HCT116 (cell line): ENCODE results near the gene TIPRL. TPM values are rescaled to one million over a fixed set of nuclear protein-coding genes. Genes with fewer than 3 reads are reported as not detected.
A peak's percentile ranks its signal among the peaks of the same experiment; 100 is the strongest.

Experiments used
- ATAC-seq: fragments of 200-7000 bp; cut with Tn5 transposase; 2 replicates; pipeline ENCODE4 v1.9.1; 2020; ENCODE audit warnings: mild to moderate bottlenecking, moderate library complexity
- BruUV-seq: library from RNA; stranded (reverse); fragments of 400-500 nt; replicated peaks from 2 replicates; lab custom pipeline; 2021; lab: Mats Ljungman, UMichigan
- CTCF ChIA-PET: fragments of 300-600 bp; sonication (Branson Sonifier 250); formaldehyde crosslinking; loops from one replicate; lab custom pipeline; 2021; ENCODE audit warnings: antibody characterized with exemption; lab: Charles Lee
- POLR2A ChIA-PET: fragments of 300-600, 350-600 bp; sonication (Branson Sonifier 250); formaldehyde crosslinking; loops from one replicate; lab custom pipeline; 2021; ENCODE audit warnings: antibody characterized with exemption; lab: Charles Lee
- RAD21 ChIA-PET, 2 experiments: fragments of 300-600 bp; sonication (Branson Sonifier 250); formaldehyde crosslinking; loops; one replicate each; lab custom pipeline; 2023; ENCODE audit warnings: low total read pairs in 2 of 2; ENCODE audit not compliant: uncharacterized antibody in 2 of 2, unreplicated experiment in 2 of 2, low non-redundant PET in 1 of 2; lab: Charles Lee
- DNase-seq: peaks from one replicate; pipeline ENCODE4 v3.0.0-alpha.2; 2010; ENCODE audit warnings: low read depth, low spot score
- H2AFZ ChIP-seq: fragments of 200-600 bp; shearing (Covaris generic), sonication (generic); 2 replicates; pipeline ENCODE4 v1.6.1; 2017; ENCODE audit warnings: low read depth, mixed run types, mixed read lengths, antibody characterized with exemption, low read length; ENCODE audit not compliant: poor library complexity, severe bottlenecking
- H3K27ac ChIP-seq: 2 replicates; pipeline ENCODE4 v1.5.1; 2012; ENCODE audit warnings: low read depth, low read length
- H3K27me3 ChIP-seq: fragments of 200-600 bp; sonication (generic); 2 replicates; pipeline ENCODE4 v1.6.1; 2016; ENCODE audit warnings: mixed run types, low read length, mixed read lengths; ENCODE audit not compliant: insufficient read depth
- H3K36me3 ChIP-seq, 2 experiments: fragments of 200-500 bp in 1 of 2; fragments of 200-600 bp in 1 of 2; sonication (Bioruptor generic) in 1 of 2; sonication (generic) in 1 of 2; 2 replicates each; pipeline versions ENCODE4 v1.5.1 to v1.6.1; 2014 to 2016; ENCODE audit warnings: low read length in 2 of 2, inconsistent platforms in 1 of 2, mixed read lengths in 1 of 2, mixed run types in 1 of 2; ENCODE audit not compliant: insufficient read depth in 2 of 2, control insufficient read depth in 1 of 2
- H3K4me1 ChIP-seq, 2 experiments: fragments of 200-600 bp in 1 of 2; sonication (generic) in 1 of 2; 2 replicates each; pipeline versions ENCODE4 v1.5.1 to v1.6.1; 2012 to 2017; ENCODE audit warnings: low read length in 2 of 2, inconsistent platforms in 1 of 2, mild to moderate bottlenecking in 1 of 2, mixed read lengths in 1 of 2, mixed run types in 1 of 2, moderate library complexity in 1 of 2; ENCODE audit not compliant: insufficient read depth in 2 of 2, control insufficient read depth in 1 of 2
- H3K4me2 ChIP-seq: fragments of 200-600 bp; sonication (generic); 2 replicates; pipeline ENCODE4 v1.6.1; 2017; ENCODE audit warnings: mixed run types, low read length, mixed read lengths
- H3K4me3 ChIP-seq, 2 experiments: fragments of 200-600 bp in 1 of 2; sonication (generic) in 1 of 2; replicated peaks in 1 of 2; 2 replicates each; pipeline ENCODE4 v1.5.1; 2011 to 2016; ENCODE audit warnings: low read length in 2 of 2, control low read depth in 1 of 2, low read depth in 1 of 2, mild to moderate bottlenecking in 1 of 2, mixed read lengths in 1 of 2, mixed run types in 1 of 2
- H3K79me2 ChIP-seq: fragments of 200-600 bp; sonication (generic); 2 replicates; pipeline ENCODE4 v1.6.1; 2017; ENCODE audit warnings: mild to moderate bottlenecking, mixed run types, low read length, moderate library complexity, mixed read lengths; ENCODE audit not compliant: insufficient read depth
- H3K9ac ChIP-seq: fragments of 200-600 bp; sonication (generic); 2 replicates; pipeline ENCODE4 v1.6.1; 2016; ENCODE audit warnings: low read length, mixed read lengths
- H3K9me2 ChIP-seq: fragments of 200-600 bp; sonication (generic), shearing (Covaris generic); 2 replicates; pipeline ENCODE4 v1.6.1; 2017; ENCODE audit warnings: mixed run types, mild to moderate bottlenecking, moderate library complexity; ENCODE audit not compliant: insufficient read depth
- H3K9me3 ChIP-seq, 2 experiments: fragments of 200-500 bp in 1 of 2; fragments of 200-600 bp in 1 of 2; sonication (Bioruptor generic) in 1 of 2; sonication (generic) in 1 of 2; 2 replicates each; pipeline ENCODE4 v1.6.1; 2014 to 2017; ENCODE audit warnings: low read length in 2 of 2, mixed read lengths in 2 of 2, inconsistent platforms in 1 of 2, low read depth in 1 of 2, mild to moderate bottlenecking in 1 of 2, mixed run types in 1 of 2, moderate library complexity in 1 of 2; ENCODE audit not compliant: control insufficient read depth in 1 of 2, insufficient read depth in 1 of 2
- H4K20me1 ChIP-seq: fragments of 200-600 bp; sonication (generic), shearing (Covaris generic); 2 replicates; pipeline ENCODE4 v1.6.1; 2017; ENCODE audit warnings: mixed run types, mild to moderate bottlenecking, moderate library complexity; ENCODE audit not compliant: insufficient read depth
- EZH2 ChIP-seq: fragments of 200-600 bp; sonication (generic); IDR thresholded peaks from 2 replicates; pipeline ENCODE4 v1.6.1; 2017; ENCODE audit warnings: antibody characterized with exemption, mixed run types
- FOSL1 ChIP-seq: IDR thresholded peaks from 2 replicates; pipeline ENCODE4 v1.6.1; 2012; ENCODE audit warnings: low read depth
- RAD21 ChIP-seq: IDR thresholded peaks from 2 replicates; pipeline ENCODE4 v1.6.1; 2012; ENCODE audit warnings: low read depth, mild to moderate bottlenecking
- ZFX ChIP-seq: fragments of 450-650 bp; IDR thresholded peaks from 2 replicates; pipeline ENCODE4 v1.6.1; 2017
- intact Hi-C: fragments of 100-400 bp; cut with micrococcal nuclease; formaldehyde crosslinking; loops from 2 replicates; pipeline ENCODE4 v1.10.0; 2022
- total RNA-seq: library from RNA; stranded (reverse); gene quantifications from one replicate; pipeline ENCODE4 v1.2.1, GENCODE V29; 2021; ENCODE audit not compliant: unreplicated experiment
- TF ChIP-seq, protein P1 (sequence below), 3 experiments: fragments of 200-600 bp in 1 of 3; sonication (generic) in 1 of 3; IDR thresholded peaks in 2 of 3; conservative IDR thresholded peaks in 1 of 3; 2 replicates each; pipeline ENCODE4 v1.5.1; 2012 to 2017; ENCODE audit warnings: low read depth in 2 of 3, low read length in 2 of 3, antibody characterized with exemption in 1 of 3, borderline replicate concordance in 1 of 3, control low read depth in 1 of 3, mild to moderate bottlenecking in 1 of 3, mixed read lengths in 1 of 3, mixed run types in 1 of 3, moderate library complexity in 1 of 3; ENCODE audit not compliant: insufficient read depth in 1 of 3

TIPRL gene
- total RNA-seq, 1 experiment from 2014 or later, result 36.4 TPM

DNA sequence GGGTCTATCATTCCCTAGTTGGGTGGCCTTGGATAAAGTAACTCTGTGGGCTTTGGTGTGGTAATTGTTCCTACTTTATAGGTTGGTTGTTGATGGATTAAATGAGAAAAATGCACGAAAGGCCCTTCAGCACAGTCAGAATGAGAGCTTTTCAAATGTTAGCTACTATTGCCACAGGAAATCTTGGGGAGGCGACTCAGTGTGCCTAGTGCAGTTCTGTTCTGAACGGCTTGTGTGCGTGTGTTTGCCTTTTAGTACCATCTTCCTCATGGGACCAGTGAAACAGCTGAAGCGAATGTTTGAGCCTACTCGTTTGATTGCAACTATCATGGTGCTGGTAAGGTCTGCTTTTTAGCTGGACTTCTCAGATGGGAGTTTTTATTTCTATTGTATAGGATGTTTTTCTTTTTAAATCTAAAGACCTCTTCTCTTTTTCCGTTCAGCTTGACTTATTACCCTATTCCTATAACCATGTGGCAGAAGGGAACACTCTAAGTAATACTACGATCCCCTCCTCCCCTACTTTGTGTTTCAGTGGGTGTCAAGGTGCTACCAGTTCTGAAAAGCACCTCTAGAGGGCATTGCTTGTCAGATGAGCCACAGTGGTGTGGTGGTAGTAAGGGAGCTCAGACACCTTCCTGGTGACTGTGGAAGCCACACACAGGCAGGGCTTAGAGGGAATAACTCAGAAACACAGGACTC, 56.2 kb downstream of the TIPRL start:
- Histone ChIP-seq H3K36me3 (peaks cover 18 to 38% of the 10 kb centered on the region in 2 experiments; a peak in 3 of 4 replicates), H3K4me1 (0 out of 4 replicates have a peak, but pooled peaks cover 0 to 6% of the 10 kb centered on the region in 2 experiments), H3K9me2 (no peaks in the 10 kb centered on the region), H3K4me2 (no peak overlapping the region), H3K27ac (no peak overlapping the region), H3K9me3 (no peaks in the 10 kb centered on the region), H2AFZ (no peak overlapping the region), H4K20me1 (no peaks in the 10 kb centered on the region), H3K9ac (no peak overlapping the region), H3K79me2 (peaks cover 39% of the 10 kb centered on the region), H3K4me3 (no peak overlapping the region), H3K27me3 (no peaks in the 10 kb centered on the region)
- no TSS peak for BruUV-seq
- DNase-seq (peak; percentile 31), ATAC-seq (peak; percentile 99)
- ChIA-PET CTCF (interaction anchor here (0.6 to 2.2 kb wide), 27 partner anchors 8 to 1114 kb away, joined by 3 to 27 read pairs (median 4); partner anchors contain the start of gene SFT2D2), RAD21 (interaction anchor here (0.6 to 2.1 kb wide), 5 partner anchors 86 to 880 kb away, joined by 3 to 13 read pairs (median 4); no protein-coding TSS in a partner anchor), POLR2A (interaction anchor here (0.7 kb wide), 1 partner anchor 52 kb away, joined by 3 read pairs; no protein-coding TSS in a partner anchor)
- intact Hi-C loops, result loop anchor here (2.0 kb wide), 1 partner anchor 86 kb away; no protein-coding TSS in a partner anchor
- TF ChIP-seq RAD21, result peak; percentile 73
- TF ChIP-seq, protein P1, sequence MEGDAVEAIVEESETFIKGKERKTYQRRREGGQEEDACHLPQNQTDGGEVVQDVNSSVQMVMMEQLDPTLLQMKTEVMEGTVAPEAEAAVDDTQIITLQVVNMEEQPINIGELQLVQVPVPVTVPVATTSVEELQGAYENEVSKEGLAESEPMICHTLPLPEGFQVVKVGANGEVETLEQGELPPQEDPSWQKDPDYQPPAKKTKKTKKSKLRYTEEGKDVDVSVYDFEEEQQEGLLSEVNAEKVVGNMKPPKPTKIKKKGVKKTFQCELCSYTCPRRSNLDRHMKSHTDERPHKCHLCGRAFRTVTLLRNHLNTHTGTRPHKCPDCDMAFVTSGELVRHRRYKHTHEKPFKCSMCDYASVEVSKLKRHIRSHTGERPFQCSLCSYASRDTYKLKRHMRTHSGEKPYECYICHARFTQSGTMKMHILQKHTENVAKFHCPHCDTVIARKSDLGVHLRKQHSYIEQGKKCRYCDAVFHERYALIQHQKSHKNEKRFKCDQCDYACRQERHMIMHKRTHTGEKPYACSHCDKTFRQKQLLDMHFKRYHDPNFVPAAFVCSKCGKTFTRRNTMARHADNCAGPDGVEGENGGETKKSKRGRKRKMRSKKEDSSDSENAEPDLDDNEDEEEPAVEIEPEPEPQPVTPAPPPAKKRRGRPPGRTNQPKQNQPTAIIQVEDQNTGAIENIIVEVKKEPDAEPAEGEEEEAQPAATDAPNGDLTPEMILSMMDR (IDR thresholded peaks at IDR 0.05 in 2 of 3, conservative IDR thresholded peaks at IDR 0.05 in 1 of 3; ENCODE audit: borderline replicate concordance in 1 of 3, insufficient read depth in 1 of 3, low read depth in 2 of 3, low read length in 2 of 3), result peak; percentile 57 to 86 (median 84); a peak in 5 of 6 replicates
- TF ChIP-seq EZH2, result no peak
- TF ChIP-seq FOSL1, result no peak
- no peak for TF ChIP-seq ZFX
